Amniotic stem cell (primary cell): Measurements from ENCODE around the gene CAMK2G.
"Not testable (repeated sequence)": the region's sequence is repeated elsewhere in the genome, so short reads cannot be mapped to it uniquely, and the experiment has no call there.

Experiments used
- DNase-seq: peaks from one replicate; lab custom pipeline; 2025; lab: John Stamatoyannopoulos, UW

CAMK2G gene

DNA sequence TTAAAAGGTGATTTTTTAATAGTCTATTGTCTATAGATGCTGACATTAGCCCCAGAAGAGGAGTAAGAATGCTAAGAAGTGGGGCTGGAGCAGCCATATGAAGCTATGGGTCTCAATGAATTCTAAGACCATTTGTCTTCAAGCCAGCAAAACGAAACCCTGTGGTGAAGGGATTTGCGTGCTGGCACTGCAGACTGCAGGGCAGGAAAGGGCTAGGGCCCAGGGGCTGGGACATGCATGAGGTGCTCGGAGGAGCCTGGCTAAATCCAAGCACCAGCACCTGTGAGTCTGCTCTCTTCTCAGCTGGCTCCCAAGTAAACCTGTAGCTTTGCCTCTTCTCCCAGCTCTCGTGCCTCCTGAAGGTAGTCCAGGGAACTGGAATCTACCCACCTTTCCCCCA, 61.7 kb downstream of the CAMK2G start:
- DNase-seq: no peak

DNA sequence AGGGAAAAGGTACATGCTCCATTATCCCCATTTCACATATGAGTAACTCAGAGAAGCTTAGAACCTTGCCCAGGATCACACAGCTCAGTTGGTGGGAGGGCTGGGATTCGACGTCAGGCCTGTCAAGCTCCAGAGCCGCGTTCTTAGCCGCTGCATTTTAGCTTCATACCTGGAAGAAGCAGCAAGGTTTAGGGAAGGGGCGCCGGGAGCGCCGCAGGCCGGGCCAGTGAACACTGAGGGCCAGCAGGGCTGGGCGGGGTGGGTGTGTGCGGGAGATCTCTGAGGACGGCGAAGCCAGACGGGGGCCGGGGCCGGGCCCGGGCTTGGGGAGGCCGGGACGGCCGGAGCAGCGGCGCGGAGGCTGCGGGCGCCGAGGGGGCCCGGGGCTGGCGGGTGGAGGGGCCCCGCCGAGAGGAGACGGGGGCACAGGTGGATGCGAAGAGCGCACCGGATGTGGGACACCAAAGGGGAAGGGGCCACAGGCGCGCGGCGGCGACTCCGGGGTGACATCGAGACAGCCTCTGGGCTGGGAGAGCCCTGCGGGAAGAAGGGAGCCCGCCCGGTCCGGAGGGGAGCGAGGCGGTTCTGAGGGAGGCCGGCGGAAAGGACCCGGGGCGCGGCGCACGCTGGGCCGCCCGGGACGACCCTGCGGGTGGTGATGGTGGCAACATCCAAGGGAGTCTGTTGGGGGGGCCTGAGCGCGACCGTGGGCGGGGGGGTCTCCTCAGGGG, 63.5 kb downstream of the CAMK2G start:
- no peak for DNase-seq

- no peak for DNase-seq
Measured at GRCh38 chr10:73810358-73810734, 64.0 kb downstream of the CAMK2G start.

DNA sequence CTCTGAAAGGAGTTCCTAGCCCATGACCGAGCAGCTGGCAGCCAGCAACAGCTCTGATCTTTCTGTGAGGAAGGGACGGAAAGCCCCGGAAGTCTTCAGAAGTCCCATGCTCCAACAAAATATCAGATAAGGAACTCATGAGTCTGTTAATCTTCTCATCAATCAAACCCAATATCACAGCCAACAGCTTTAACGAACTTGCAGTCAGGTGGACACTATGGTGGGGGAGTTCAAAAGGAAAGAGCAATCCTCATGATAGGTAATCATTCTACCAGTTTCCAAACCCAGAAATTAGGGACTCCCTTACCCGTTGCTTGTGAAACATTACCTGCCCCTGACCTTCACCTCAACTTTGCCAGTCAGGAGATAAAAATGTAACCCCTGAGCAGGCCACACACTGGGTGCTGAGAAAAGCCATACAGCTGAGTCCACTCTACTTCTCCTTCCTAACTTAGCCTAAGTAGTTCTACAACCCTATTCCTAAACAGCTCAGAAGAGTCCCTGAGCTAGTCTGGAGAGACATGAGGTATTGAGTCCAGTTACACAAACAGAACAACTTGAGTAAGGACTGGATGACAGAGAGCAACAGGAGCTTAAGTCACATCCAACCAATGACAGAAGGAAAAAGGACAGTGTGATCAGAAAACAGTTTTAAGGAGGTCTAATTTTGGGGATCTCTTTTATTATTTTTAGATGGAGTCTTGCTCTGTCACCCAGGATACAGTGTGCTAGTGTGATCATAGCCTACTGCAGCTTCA, 65.1 kb downstream of the CAMK2G start:
- no peak for DNase-seq

DNA sequence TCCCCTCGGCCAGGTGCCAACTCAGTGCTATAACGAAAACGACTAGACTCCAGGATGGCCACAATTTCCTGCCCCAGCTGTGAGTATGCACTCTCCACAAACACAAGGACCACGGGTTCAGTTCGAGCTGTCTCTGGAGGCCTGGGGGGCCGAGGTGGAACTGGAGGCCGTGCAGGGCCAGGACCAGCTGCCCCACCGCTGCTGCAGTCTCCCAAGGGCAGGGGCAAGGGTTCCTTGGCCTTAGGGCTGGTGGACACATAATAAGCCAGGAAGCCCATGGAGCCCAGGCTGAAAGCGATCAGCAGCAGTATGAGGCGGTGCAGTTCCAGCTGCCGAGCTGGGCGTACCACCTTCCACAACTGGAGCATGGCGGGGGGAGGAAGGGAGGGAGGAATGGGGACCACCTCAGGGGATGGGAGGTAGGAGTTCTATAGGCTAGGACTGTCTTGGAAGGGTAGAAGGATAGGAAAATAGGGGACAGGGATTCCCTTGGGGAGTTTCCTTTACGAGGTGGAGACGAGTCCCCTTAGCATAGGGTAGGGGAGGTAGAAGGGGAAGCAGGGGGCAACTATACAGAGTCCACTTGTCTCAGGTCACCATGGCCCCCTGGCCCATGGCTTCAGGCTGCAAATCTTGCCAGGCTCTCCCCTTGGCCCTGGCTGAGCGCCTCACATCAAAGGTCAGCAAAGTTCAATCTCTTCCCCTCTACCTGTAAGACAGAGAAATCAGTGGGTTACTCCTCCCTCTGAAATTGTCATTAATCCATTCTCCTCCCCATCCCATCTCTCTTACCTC, 66.1 kb downstream of the CAMK2G start:
- DNase-seq: no peak

GRCh38 chr10:73807471-73807870, 66.9 kb downstream of the CAMK2G start:
- no peak for DNase-seq

GRCh38 chr10:73806176-73806950, 68.0 kb downstream of the CAMK2G start:
- no peak for DNase-seq

GRCh38 chr10:73803680-73804286, 70.6 kb downstream of the CAMK2G start:
- no peak for DNase-seq

DNA sequence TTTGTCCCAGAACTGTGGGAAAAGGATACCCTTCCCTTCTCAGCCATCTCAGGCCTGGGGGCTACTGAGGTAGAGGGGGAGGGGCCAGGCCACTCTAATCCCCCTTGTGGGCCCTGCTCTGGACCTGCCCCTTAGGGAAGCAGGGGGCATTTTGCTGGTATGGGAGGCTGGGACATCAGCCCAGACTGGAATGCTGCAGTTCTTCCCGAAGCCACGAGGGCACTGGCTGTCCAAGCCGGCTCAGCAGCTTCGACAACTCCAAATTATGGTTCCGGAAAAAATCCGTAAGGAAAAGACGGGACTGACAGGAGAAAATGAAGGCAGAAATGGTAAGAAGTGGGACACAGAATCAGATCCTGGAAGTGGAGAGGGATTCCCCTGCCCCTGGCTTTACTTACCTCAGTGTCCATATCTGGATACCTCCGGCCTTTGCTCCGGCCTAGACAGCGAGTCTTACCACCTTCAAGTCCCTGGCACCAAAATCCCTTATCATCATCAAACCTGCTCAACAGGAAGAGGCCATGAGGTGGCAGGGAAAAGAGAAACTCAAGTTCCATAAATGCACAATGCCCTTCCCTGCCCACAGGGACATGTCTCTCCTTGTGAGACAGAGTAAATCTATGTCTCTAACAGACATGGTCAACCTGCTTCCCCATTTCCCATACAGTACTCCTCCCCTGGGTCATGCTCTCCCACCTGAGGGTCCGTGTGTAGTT, 71.9 kb downstream of the CAMK2G start:
- no peak for DNase-seq

DNA sequence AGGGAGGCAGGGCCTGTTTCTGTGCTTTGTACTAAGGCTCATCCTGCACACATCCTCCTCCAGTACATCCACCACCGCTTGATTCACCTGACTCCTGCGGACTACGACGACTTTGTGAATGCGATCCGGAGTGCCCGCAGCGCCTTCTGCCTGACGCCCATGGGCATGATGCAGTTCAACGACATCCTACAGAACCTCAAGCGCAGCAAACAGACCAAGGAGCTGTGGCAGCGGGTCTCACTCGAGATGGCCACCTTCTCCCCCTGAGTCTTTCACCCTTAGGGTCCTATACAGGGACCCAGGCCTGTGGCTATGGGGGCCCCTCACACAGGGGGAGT, 73.1 kb downstream of the CAMK2G start:
- DNase-seq: no peak

- no peak for DNase-seq
Measured at GRCh38 chr10:73800560-73801252, 73.6 kb downstream of the CAMK2G start.

- no peak for DNase-seq
Measured at GRCh38 chr10:73799899-73800559, 74.3 kb downstream of the CAMK2G start.

GRCh38 chr10:73798927-73799560, 75.3 kb downstream of the CAMK2G start:
- DNase-seq: no peak

- no peak for DNase-seq
Measured at GRCh38 chr10:73798087-73798486, 76.3 kb downstream of the CAMK2G start.

GRCh38 chr10:73797324-73798025, 76.9 kb downstream of the CAMK2G start:
- DNase-seq: no peak

GRCh38 chr10:73796766-73797165, 77.6 kb downstream of the CAMK2G start:
- DNase-seq: no peak

- not testable (repeated sequence) for DNase-seq
Measured at GRCh38 chr10:73796035-73796434, 78.3 kb downstream of the CAMK2G start.

GRCh38 chr10:73795491-73795890, 78.9 kb downstream of the CAMK2G start:
- not testable (repeated sequence) for DNase-seq

DNA sequence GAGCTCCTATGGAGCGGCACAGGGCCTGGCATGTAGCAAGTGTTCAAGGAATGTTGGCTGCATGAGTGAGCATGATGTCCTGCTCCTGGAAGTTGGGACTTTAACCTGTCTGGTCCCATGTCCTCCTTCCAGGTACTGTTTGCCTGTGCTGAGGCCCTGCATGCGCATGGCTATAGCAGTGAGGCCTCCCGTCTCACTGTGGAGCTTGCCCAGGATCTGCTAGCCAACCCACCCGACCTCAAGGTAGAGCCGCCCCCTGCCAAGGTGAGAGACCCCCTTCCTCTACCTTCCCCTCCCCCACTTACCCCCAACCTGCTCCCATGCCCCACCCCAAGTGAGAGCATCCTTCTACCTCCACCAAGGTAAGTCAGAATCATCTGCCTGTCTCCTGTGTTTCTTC, 80.9 kb downstream of the CAMK2G start:
- DNase-seq: no peak
